GM06990 (cell line): ENCODE measurements around the gene KLK11.

Experiments used
- DNase-seq: peaks from one replicate; pipeline ENCODE4 v3.0.0-alpha.2; 2011; ENCODE audit not compliant: insufficient read length; ENCODE audit errors: extremely low read depth
- H3K27me3 ChIP-seq: replicated peaks from 2 replicates; pipeline ENCODE4 v1.6.0; 2011; ENCODE audit warnings: low read length; ENCODE audit not compliant: control insufficient read depth, insufficient read depth
- H3K36me3 ChIP-seq: 2 replicates; pipeline ENCODE4 v1.5.1; 2011; ENCODE audit warnings: low read length; ENCODE audit not compliant: control insufficient read depth, insufficient read depth
- H3K4me3 ChIP-seq: replicated peaks from 2 replicates; pipeline ENCODE4 v1.5.1; 2011; ENCODE audit warnings: low read depth, mild to moderate bottlenecking, control low read depth, low read length
- CTCF ChIP-seq: IDR thresholded peaks from 2 replicates; pipeline ENCODE4 v1.5.1; 2011; ENCODE audit warnings: low read length, control low read depth, mild to moderate bottlenecking, inconsistent platforms; ENCODE audit not compliant: insufficient read depth, poor library complexity, severe bottlenecking

Gene KLK11

DNA sequence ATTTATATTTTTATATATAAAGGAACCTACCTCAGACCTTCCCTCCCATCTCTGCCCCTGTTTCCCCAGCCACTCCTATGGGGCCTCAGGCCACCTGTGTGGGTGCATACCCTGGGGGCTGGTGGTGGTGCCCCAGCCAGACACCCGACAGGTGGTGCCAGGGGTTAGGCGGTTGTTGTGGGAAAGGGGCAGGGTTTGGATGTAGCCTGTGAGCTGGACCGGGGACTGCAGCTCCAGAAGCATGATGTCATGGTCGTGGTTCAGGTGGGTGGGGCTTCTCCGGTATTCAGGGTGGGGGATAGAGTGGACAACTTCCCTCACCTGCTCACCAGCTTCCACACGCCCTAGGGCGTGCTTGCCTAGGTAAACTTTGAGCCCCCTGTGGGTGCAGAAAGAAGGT lies 33.3 kb upstream of the KLK11 start:
- H3K27me3 ChIP-seq, result no peaks in the 10 kb centered on the region; the same call in 1 of the 2 replicates

GRCh38 chr19:51055866-51056265 lies 29.4 kb upstream of the KLK11 start:
- no peaks in the 10 kb centered on the region for H3K36me3 ChIP-seq
- no peak overlapping the region for H3K4me3 ChIP-seq
- no peak for DNase-seq
- H3K27me3 ChIP-seq, result no peaks in the 10 kb centered on the region; the same call in 1 of the 2 replicates
- no peak for TF ChIP-seq CTCF

More for the DNA sequence above, 33.3 kb upstream of the KLK11 start:
- DNase-seq, result no peak
- Histone ChIP-seq H3K36me3 (no peaks in the 10 kb centered on the region), H3K4me3 (no peak overlapping the region)
- no peak for TF ChIP-seq CTCF

DNA sequence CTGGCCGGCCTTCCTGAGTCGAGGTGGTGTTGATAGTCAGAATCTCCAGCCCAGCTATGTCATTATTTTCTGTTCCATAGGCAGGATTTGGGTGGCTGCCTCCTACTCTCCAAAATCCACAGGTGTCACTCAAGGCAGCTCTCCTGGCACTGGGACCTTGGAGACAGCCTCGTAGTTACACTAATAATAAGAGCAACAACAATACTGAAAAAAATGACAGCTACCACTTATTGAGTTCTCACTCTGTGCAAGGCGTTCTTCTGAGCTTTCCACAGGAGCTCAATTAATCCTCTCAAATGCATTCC lies 20.6 kb upstream of the KLK11 start:
- Histone ChIP-seq H3K4me3 (no peak overlapping the region), H3K36me3 (no peaks in the 10 kb centered on the region)

DNA sequence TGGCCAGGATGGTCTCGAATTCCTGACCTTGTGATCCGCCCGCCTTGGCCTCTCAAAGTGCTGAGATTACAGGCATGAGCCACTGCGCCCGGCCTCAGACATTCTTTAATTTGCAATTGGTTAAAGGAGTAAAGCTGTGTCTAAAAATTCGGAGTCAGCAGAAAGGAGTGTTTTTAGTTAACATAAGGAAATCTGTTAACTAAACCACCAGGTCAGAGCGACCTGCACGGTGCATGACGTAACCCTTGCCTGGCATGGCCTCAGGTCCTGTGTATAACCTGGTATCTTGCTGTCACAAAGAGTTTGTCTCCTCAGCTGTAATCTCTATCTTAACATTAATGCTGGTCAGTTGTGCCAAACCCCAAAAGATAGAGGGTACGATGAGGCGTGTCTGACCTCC lies 17.9 kb upstream of the KLK11 start:
- TF ChIP-seq CTCF, result no peak
- H3K36me3 ChIP-seq, result no peaks in the 10 kb centered on the region
- H3K27me3 ChIP-seq, result no peaks in the 10 kb centered on the region
- H3K4me3 ChIP-seq, result no peak overlapping the region
- no peak for DNase-seq

More for the DNA sequence above, 20.6 kb upstream of the KLK11 start:
- H3K27me3 ChIP-seq, result no peaks in the 10 kb centered on the region
- DNase-seq, result no peak
- TF ChIP-seq CTCF, result no peak

GRCh38 chr19:51043497-51043896 lies 17.1 kb upstream of the KLK11 start:
- no peak for DNase-seq
- H3K27me3 ChIP-seq, result no peaks in the 10 kb centered on the region
- TF ChIP-seq CTCF, result no peak
- H3K36me3 ChIP-seq, result no peaks in the 10 kb centered on the region
- H3K4me3 ChIP-seq, result no peak overlapping the region

DNA sequence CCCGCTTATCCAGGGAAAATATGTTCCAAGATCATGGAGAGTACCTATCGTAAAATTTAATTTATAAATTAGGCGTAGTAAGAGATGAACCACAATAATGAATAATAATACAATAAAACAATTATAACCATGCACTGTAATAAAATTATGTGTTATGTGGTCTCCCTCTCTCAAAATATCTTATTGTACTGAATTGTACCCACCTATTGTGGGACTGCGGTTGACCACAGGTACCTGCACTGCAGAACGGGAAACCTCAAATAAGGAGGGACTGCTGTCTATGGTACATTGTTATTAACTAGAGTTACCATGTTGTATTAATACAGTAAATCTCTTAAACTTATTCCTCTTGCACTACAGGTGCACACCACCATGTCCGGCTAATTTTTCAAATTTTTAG lies 13.7 kb upstream of the KLK11 start:
- Histone ChIP-seq H3K36me3 (no peaks in the 10 kb centered on the region), H3K4me3 (no peak overlapping the region), H3K27me3 (no peaks in the 10 kb centered on the region)
- DNase-seq, result no peak
- TF ChIP-seq CTCF, result no peak
